Nephron progenitor cell (in vitro differentiated cells): Measurements from ENCODE around the gene ANKDD1B.

Experiments used
- DNase-seq: peaks from one replicate; pipeline ENCODE4 v3.0.0; 2021
- H3K27ac Mint-ChIP-seq: 2 replicates; pipeline ENCODE4 v1.8.0; 2021; ENCODE audit warnings: mild to moderate bottlenecking, moderate library complexity, mixed read lengths
- H3K27me3 Mint-ChIP-seq: 2 replicates; pipeline ENCODE4 v1.8.0; 2021; ENCODE audit warnings: mild to moderate bottlenecking, low read depth, mixed read lengths; ENCODE audit not compliant: poor library complexity
- H3K36me3 Mint-ChIP-seq: 2 replicates; pipeline ENCODE4 v1.8.0; 2021; ENCODE audit warnings: low read depth, mixed read lengths
- H3K4me1 Mint-ChIP-seq: 2 replicates; pipeline ENCODE4 v1.8.0; 2021; ENCODE audit warnings: mixed read lengths
- H3K4me3 Mint-ChIP-seq: 2 replicates; pipeline ENCODE4 v1.8.0; 2021; ENCODE audit warnings: mild to moderate bottlenecking, moderate library complexity, mixed read lengths
- H3K9me3 Mint-ChIP-seq: 2 replicates; pipeline ENCODE4 v1.8.0; 2021; ENCODE audit warnings: mild to moderate bottlenecking, moderate library complexity, mixed read lengths
- CTCF ChIP-seq: fragments of 200-600 bp; sonication (generic); IDR thresholded peaks from 2 replicates; pipeline ENCODE4 v1.5.0; 2021; ENCODE audit warnings: antibody characterized with exemption

Gene ANKDD1B

DNA sequence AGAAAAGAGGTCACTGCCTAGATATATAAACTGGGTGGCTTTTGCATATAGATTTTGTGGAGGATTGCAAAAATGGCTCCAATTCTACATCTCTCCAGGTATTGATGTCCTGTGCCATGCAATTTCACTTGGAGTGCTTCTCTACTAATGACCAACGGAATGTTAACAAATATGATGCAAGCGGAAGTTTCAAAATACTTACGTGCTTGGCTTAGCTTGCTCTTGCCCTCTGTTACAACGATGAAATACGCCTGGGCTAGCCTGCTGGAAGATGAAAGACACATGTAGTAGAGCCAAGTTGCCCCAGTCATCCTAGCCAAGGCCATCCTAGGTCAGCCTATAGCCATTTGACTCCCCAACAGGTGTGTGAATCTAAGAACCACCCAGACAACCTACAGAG is 109.6 kb downstream of the ANKDD1B start:
- no peak overlapping the region for H3K4me3 Mint-ChIP-seq
- no peak for TF ChIP-seq CTCF
- peaks cover 6% of the 10 kb centered on the region for H3K9me3 Mint-ChIP-seq
- DNase-seq: no peak
- H3K36me3 Mint-ChIP-seq: no peaks in the 10 kb centered on the region
- H3K27ac Mint-ChIP-seq: no peak overlapping the region
- peaks cover 8% of the 10 kb centered on the region for H3K4me1 Mint-ChIP-seq
- H3K27me3 Mint-ChIP-seq: peaks cover 20% of the 10 kb centered on the region
